HFF-Myc (cell line): ENCODE measurements around the gene ABLIM3.
"Not testable (repeated sequence)": the region's sequence is repeated elsewhere in the genome, so short reads cannot be mapped to it uniquely, and the experiment has no call there.

ENCODE experiments used
- DNase-seq: peaks from one replicate; pipeline ENCODE4 v3.0.0-alpha.2; 2011; ENCODE audit warnings: low read depth; ENCODE audit errors: extremely low read depth
- H3K4me3 ChIP-seq: replicated peaks from 2 replicates; pipeline ENCODE4 v1.5.1; 2011; ENCODE audit warnings: low read depth, mild to moderate bottlenecking, control low read depth, low read length
- CTCF ChIP-seq: IDR thresholded peaks from 2 replicates; pipeline ENCODE4 v1.5.1; 2012; ENCODE audit warnings: mild to moderate bottlenecking, low read depth, low read length, control low read depth; ENCODE audit errors: missing control alignments

The ABLIM3 gene

GRCh38 chr5:149181732-149182131 is 40.4 kb downstream of the ABLIM3 start:
- no peak for DNase-seq
- H3K4me3 ChIP-seq = no peak overlapping the region
- no peak for TF ChIP-seq CTCF

GRCh38 chr5:149182241-149182640 is 40.9 kb downstream of the ABLIM3 start:
- DNase-seq = no peak
- no peak for TF ChIP-seq CTCF
- H3K4me3 ChIP-seq = no peak overlapping the region

GRCh38 chr5:149185067-149185466 is 43.8 kb downstream of the ABLIM3 start:
- DNase-seq = no peak
- TF ChIP-seq CTCF = no peak

GRCh38 chr5:149186506-149186905 is 45.2 kb downstream of the ABLIM3 start:
- DNase-seq = no peak
- no peak overlapping the region for H3K4me3 ChIP-seq
- TF ChIP-seq CTCF = no peak

More at GRCh38 chr5:149185067-149185466, 43.8 kb downstream of the ABLIM3 start:
- H3K4me3 ChIP-seq = no peak overlapping the region

- not testable (repeated sequence) for DNase-seq, H3K4me3 ChIP-seq
Measured at GRCh38 chr5:149187617-149188016, 46.3 kb downstream of the ABLIM3 start.

GRCh38 chr5:149188383-149188782 is 47.1 kb downstream of the ABLIM3 start:
- no peak overlapping the region for H3K4me3 ChIP-seq
- DNase-seq = no peak
- TF ChIP-seq CTCF = no peak

- TF ChIP-seq CTCF = no peak
- DNase-seq = no peak
- no peak overlapping the region for H3K4me3 ChIP-seq
Measured at GRCh38 chr5:149195337-149195887, 54.1 kb downstream of the ABLIM3 start.
